GM19035 (cell line): ENCODE results near the gene MRS2.
"Not testable (repeated sequence)": the region's sequence is repeated elsewhere in the genome, so short reads cannot be mapped to it uniquely, and the experiment has no call there.

Source experiments
- ATAC-seq: cut with Tn5 transposase; IDR thresholded peaks from one replicate; pipeline ENCODE4 v1.9.1; 2021; ENCODE audit not compliant: unreplicated experiment

MRS2 gene

GRCh38 chr6:24387818-24388217 is 14.9 kb upstream of the MRS2 start:
- ATAC-seq: no peak

GRCh38 chr6:24391208-24391607 is 11.5 kb upstream of the MRS2 start:
- no peak for ATAC-seq

- peak; percentile 87 for ATAC-seq
Measured at GRCh38 chr6:24391756-24392405, 10.9 kb upstream of the MRS2 start.

- ATAC-seq: no peak
Measured at GRCh38 chr6:24394061-24394779, 8.5 kb upstream of the MRS2 start.

GRCh38 chr6:24394780-24395437 is 7.8 kb upstream of the MRS2 start:
- no peak for ATAC-seq

- no peak for ATAC-seq
Measured at GRCh38 chr6:24396824-24397223, 5.9 kb upstream of the MRS2 start.

- ATAC-seq: no peak
Measured at GRCh38 chr6:24397631-24398030, 5.1 kb upstream of the MRS2 start.

GRCh38 chr6:24400045-24401039 is 2.4 kb upstream of the MRS2 start:
- ATAC-seq: not testable (repeated sequence)

GRCh38 chr6:24401458-24401857 is 1.3 kb upstream of the MRS2 start:
- ATAC-seq: no peak

- ATAC-seq: no peak
Measured at GRCh38 chr6:24403501-24403824, 727 bp downstream of the MRS2 start.

- ATAC-seq: no peak
Measured at GRCh38 chr6:24405262-24405661, 2.5 kb downstream of the MRS2 start.

GRCh38 chr6:24408719-24409410 is 6.1 kb downstream of the MRS2 start:
- ATAC-seq: peak; percentile 81

- no peak for ATAC-seq
Measured at GRCh38 chr6:24410622-24411021, 7.9 kb downstream of the MRS2 start.

- ATAC-seq: no peak
Measured at GRCh38 chr6:24412294-24412693, 9.6 kb downstream of the MRS2 start.

GRCh38 chr6:24414531-24414930 is 11.8 kb downstream of the MRS2 start:
- ATAC-seq: not testable (repeated sequence)

GRCh38 chr6:24415753-24416152 is 13.0 kb downstream of the MRS2 start:
- ATAC-seq: no peak

GRCh38 chr6:24419526-24419925 is 16.8 kb downstream of the MRS2 start:
- no peak for ATAC-seq

GRCh38 chr6:24425091-24425490 is 22.4 kb downstream of the MRS2 start:
- no peak for ATAC-seq

GRCh38 chr6:24426729-24427446 is 24.2 kb downstream of the MRS2 start:
- ATAC-seq: no peak

- ATAC-seq: no peak
Measured at GRCh38 chr6:24428615-24429014, 25.9 kb downstream of the MRS2 start.
